ENCODE data around the gene FRMD3. TPM values are rescaled to one million over a fixed set of nuclear protein-coding genes. Genes with fewer than 3 reads are reported as not detected.

FRMD3 gene
- total and polyA plus RNA-seq, 2 donors (not counting 1 experiment from before 2014, with no cell fraction given): 0.19 to 0.66 TPM

DNA sequence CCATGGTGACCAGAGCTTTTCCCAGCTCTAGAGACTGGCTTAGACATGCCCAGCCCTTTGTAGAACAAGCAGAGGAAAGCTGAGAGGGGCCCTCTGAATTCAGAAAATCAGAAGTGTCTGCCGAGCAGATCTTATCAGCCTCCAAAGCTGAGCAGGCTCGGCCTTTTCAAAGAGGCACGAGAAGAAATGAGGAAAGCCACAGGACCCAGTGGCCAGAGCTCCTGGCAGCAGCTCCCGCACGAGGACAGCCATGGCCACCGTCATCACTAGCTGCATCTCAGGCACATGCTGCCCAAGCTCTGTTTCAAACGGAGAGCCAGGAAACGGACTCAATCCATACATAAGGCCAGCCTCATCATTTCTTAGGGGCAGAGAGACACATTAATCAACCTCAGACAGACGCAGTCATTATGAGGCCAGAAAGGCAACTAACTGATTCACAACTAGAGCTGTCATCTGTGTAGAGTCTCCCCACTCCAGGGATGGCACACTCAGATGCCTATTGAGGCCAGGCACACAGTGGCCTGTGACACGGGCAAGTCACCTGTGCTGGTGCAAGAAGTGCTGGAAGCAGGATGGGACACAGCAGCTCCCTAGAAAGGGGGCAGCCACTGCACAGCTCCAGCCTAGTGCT is 194.7 kb downstream of the FRMD3 start:
- no peaks in the 10 kb centered on the region for H3K9me3 ChIP-seq (ENCODE audit: control insufficient read depth, insufficient read depth, low read depth, low read length)
- H4K20me1 ChIP-seq (ENCODE audit: control insufficient read depth, extremely low read depth, insufficient read depth, low read length): no peaks in the 10 kb centered on the region
- H3K9ac ChIP-seq (ENCODE audit: insufficient read depth, low read length): no peak overlapping the region
- no peaks in the 10 kb centered on the region for H3K27me3 ChIP-seq (ENCODE audit: control insufficient read depth, insufficient read depth, low read length)
- H3K4me3 ChIP-seq (replicated peaks in 1 of 4; ENCODE audit: control extremely low read depth in 1 of 4, insufficient read depth in 1 of 4, low read depth in 3 of 4, low read length in 4 of 4): no peak overlapping the region
- H2AFZ ChIP-seq (ENCODE audit: low read length): no peak overlapping the region
- H3K79me2 ChIP-seq (ENCODE audit: control insufficient read depth, insufficient read depth, low read length): no peaks in the 10 kb centered on the region
- H3K4me1 ChIP-seq (ENCODE audit: control insufficient read depth, extremely low read depth, insufficient read depth, low read length): no peaks in the 10 kb centered on the region
- H3K36me3 ChIP-seq (ENCODE audit: control insufficient read depth, insufficient read depth, low read length): no peaks in the 10 kb centered on the region
- no peak overlapping the region for H3K4me2 ChIP-seq (ENCODE audit: extremely low read depth, insufficient read depth, low read length)
- H3K27ac ChIP-seq (ENCODE audit: insufficient read depth, low read length): no peak overlapping the region
- TF ChIP-seq, protein P1, sequence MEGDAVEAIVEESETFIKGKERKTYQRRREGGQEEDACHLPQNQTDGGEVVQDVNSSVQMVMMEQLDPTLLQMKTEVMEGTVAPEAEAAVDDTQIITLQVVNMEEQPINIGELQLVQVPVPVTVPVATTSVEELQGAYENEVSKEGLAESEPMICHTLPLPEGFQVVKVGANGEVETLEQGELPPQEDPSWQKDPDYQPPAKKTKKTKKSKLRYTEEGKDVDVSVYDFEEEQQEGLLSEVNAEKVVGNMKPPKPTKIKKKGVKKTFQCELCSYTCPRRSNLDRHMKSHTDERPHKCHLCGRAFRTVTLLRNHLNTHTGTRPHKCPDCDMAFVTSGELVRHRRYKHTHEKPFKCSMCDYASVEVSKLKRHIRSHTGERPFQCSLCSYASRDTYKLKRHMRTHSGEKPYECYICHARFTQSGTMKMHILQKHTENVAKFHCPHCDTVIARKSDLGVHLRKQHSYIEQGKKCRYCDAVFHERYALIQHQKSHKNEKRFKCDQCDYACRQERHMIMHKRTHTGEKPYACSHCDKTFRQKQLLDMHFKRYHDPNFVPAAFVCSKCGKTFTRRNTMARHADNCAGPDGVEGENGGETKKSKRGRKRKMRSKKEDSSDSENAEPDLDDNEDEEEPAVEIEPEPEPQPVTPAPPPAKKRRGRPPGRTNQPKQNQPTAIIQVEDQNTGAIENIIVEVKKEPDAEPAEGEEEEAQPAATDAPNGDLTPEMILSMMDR (conservative IDR thresholded peaks at IDR 0.05 in 1 of 2, IDR thresholded peaks at IDR 0.05 in 1 of 2; ENCODE audit: low read depth in 1 of 2, low read length in 2 of 2): no peak
- TF ChIP-seq EZH2 (IDR thresholded peaks at IDR 0.05; ENCODE audit: low read length, missing control alignments): no peak
- DNase-seq (ENCODE audit: low read depth in 2 of 2): no peak

DNA sequence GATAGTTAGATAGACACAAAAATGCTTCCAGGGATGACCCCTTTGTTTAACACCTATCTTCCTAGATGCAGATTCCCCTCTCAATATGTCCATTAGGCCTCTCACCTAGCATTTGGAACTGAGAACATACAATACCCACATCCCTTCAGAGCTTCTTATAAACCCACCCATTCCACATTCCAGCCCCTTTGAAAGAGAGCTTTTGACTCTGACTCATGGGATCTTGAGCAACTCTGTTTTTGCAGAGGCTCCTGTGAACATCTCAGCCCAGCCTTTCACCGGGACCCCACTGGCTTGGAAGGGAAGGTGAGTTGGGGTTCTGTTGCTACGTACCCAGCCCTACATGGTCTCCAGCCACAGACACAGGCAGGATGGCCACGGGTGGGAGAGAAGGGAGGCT is 195.5 kb downstream of the FRMD3 start:
- no peak overlapping the region for H2AFZ ChIP-seq (ENCODE audit: low read length)
- H3K4me3 ChIP-seq (replicated peaks in 1 of 4; ENCODE audit: control extremely low read depth in 1 of 4, insufficient read depth in 1 of 4, low read depth in 3 of 4, low read length in 4 of 4): no peak overlapping the region
- no peak for TF ChIP-seq EZH2 (IDR thresholded peaks at IDR 0.05; ENCODE audit: low read length, missing control alignments)
- TF ChIP-seq, protein P1 (conservative IDR thresholded peaks at IDR 0.05 in 1 of 2, IDR thresholded peaks at IDR 0.05 in 1 of 2; ENCODE audit: low read depth in 1 of 2, low read length in 2 of 2): no peak
- H3K36me3 ChIP-seq (ENCODE audit: control insufficient read depth, insufficient read depth, low read length): no peaks in the 10 kb centered on the region
- H3K27ac ChIP-seq (ENCODE audit: insufficient read depth, low read length): no peak overlapping the region
- no peak overlapping the region for H3K4me2 ChIP-seq (ENCODE audit: extremely low read depth, insufficient read depth, low read length)
- H3K27me3 ChIP-seq (ENCODE audit: control insufficient read depth, insufficient read depth, low read length): no peaks in the 10 kb centered on the region
- H4K20me1 ChIP-seq (ENCODE audit: control insufficient read depth, extremely low read depth, insufficient read depth, low read length): no peaks in the 10 kb centered on the region
- H3K9ac ChIP-seq (ENCODE audit: insufficient read depth, low read length): no peak overlapping the region
- no peaks in the 10 kb centered on the region for H3K9me3 ChIP-seq (ENCODE audit: control insufficient read depth, insufficient read depth, low read depth, low read length)
- no peaks in the 10 kb centered on the region for H3K79me2 ChIP-seq (ENCODE audit: control insufficient read depth, insufficient read depth, low read length)
- DNase-seq (ENCODE audit: low read depth in 2 of 2): no peak
- H3K4me1 ChIP-seq (ENCODE audit: control insufficient read depth, extremely low read depth, insufficient read depth, low read length): no peaks in the 10 kb centered on the region

DNA sequence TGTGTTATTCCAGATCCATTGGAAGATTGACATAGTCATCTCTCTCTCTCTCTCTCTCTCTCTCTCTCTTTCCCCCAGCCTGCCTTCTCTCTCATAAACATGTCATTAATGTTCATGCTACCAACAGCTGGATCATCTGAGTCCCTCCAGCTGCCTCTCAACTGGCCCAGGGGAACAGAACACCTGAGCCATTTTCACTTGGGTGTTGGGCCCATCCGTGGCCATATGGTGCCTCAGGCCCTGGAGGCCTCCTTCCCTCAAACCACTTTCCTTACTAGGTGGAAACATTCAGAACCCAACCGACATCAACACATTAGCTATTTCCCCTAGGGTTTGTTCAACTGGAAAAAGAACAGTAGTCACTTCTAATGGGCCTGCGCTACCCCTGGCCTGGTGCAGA is 196.2 kb downstream of the FRMD3 start:
- H2AFZ ChIP-seq (ENCODE audit: low read length): no peak overlapping the region
- TF ChIP-seq EZH2 (IDR thresholded peaks at IDR 0.05; ENCODE audit: low read length, missing control alignments): no peak
- TF ChIP-seq, protein P1 (conservative IDR thresholded peaks at IDR 0.05 in 1 of 2, IDR thresholded peaks at IDR 0.05 in 1 of 2; ENCODE audit: low read depth in 1 of 2, low read length in 2 of 2): no peak
- no peaks in the 10 kb centered on the region for H3K4me1 ChIP-seq (ENCODE audit: control insufficient read depth, extremely low read depth, insufficient read depth, low read length)
- DNase-seq (ENCODE audit: low read depth in 2 of 2): no peak
- no peak overlapping the region for H3K27ac ChIP-seq (ENCODE audit: insufficient read depth, low read length)
- H3K4me3 ChIP-seq (replicated peaks in 1 of 4; ENCODE audit: control extremely low read depth in 1 of 4, insufficient read depth in 1 of 4, low read depth in 3 of 4, low read length in 4 of 4): no peak overlapping the region
- no peaks in the 10 kb centered on the region for H4K20me1 ChIP-seq (ENCODE audit: control insufficient read depth, extremely low read depth, insufficient read depth, low read length)
- H3K79me2 ChIP-seq (ENCODE audit: control insufficient read depth, insufficient read depth, low read length): no peaks in the 10 kb centered on the region
- no peak overlapping the region for H3K4me2 ChIP-seq (ENCODE audit: extremely low read depth, insufficient read depth, low read length)
- H3K9me3 ChIP-seq (ENCODE audit: control insufficient read depth, insufficient read depth, low read depth, low read length): no peaks in the 10 kb centered on the region
- H3K36me3 ChIP-seq (ENCODE audit: control insufficient read depth, insufficient read depth, low read length): no peaks in the 10 kb centered on the region
- no peaks in the 10 kb centered on the region for H3K27me3 ChIP-seq (ENCODE audit: control insufficient read depth, insufficient read depth, low read length)
- no peak overlapping the region for H3K9ac ChIP-seq (ENCODE audit: insufficient read depth, low read length)

Data from fibroblast of lung (primary cell).